Neural progenitor cell (in vitro differentiated cells): ENCODE data around the gene MAP7D3.

ENCODE experiments used
- CTCF ChIP-seq: fragments of 200-600 bp; sonication (generic); IDR thresholded peaks from 2 replicates; pipeline ENCODE4 v1.5.1; 2017; ENCODE audit warnings: antibody characterized with exemption, mild to moderate bottlenecking
- EZH2 ChIP-seq: fragments of 200-600 bp; sonication (generic); IDR thresholded peaks from 2 replicates; pipeline ENCODE4 v1.6.1; 2017; ENCODE audit warnings: antibody characterized with exemption, mild to moderate bottlenecking, moderate library complexity
- EZH2phosphoT487 ChIP-seq: fragments of 200-600 bp; sonication (generic); IDR thresholded peaks from 2 replicates; pipeline ENCODE4 v1.6.1; 2017; ENCODE audit warnings: antibody characterized with exemption

GRCh38 chrX:136266828-136267227 is 15.6 kb upstream of the MAP7D3 start:
- TF ChIP-seq CTCF (no peak), EZH2phosphoT487 (no peak), EZH2 (no peak)
